Activated CD8-positive, alpha-beta memory T cell treated with anti-CD3 and anti-CD28 coated beads for 36 hours (primary cell): Measurements from ENCODE around the gene MAPK8. TPM values are rescaled to one million over a fixed set of nuclear protein-coding genes. Genes with fewer than 3 reads are reported as not detected.
"Not testable (repeated sequence)": the region's sequence is repeated elsewhere in the genome, so short reads cannot be mapped to it uniquely, and the experiment has no call there.

ENCODE experiments used
- CTCF ChIA-PET: fragments of 350-600 bp; sonication (Branson Sonifier 250); formaldehyde crosslinking; loops from one replicate; lab custom pipeline; 2021; ENCODE audit warnings: antibody characterized with exemption; lab: Charles Lee
- POLR2A ChIA-PET: fragments of 350-600 bp; sonication (Branson Sonifier 250); formaldehyde crosslinking; loops from one replicate; lab custom pipeline; 2021; ENCODE audit warnings: antibody characterized with exemption; lab: Charles Lee
- total RNA-seq, 2 experiments: library from RNA; stranded (reverse); gene quantifications; one replicate each; pipeline ENCODE4 v1.2.3, GENCODE V29; 2021

MAPK8 gene
- total RNA-seq, 2 experiments from 2014 or later: 46.0 to 48.0 TPM

DNA sequence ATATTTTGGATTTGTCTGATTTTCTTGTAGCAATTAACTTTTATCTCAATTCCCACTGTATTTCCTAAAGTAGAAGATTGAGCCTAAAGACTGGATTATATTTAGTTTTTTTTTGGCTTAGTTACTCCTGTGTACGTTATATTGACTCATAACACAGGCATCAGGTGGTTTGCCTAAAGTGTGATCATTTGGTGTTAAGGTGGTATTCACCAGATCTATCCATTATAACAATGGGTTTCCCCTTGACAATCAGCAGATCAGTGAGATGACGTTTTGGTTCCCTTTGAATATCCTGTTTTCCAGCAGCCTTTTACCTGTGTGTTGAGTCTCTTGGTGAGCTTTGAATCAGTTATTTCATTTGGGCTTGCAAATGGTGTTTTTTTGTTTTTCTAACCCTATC is 18.1 kb downstream of the MAPK8 start:
- ChIA-PET POLR2A (no interaction called here), CTCF (interaction anchor here (1.0 kb wide), 1 partner anchor 331 kb away, joined by 3 read pairs; no protein-coding TSS in a partner anchor)

GRCh38 chr10:48330269-48330668 is 23.8 kb downstream of the MAPK8 start:
- CTCF ChIA-PET: no interaction called here
- POLR2A ChIA-PET: no interaction called here

GRCh38 chr10:48331436-48331835 is 25.0 kb downstream of the MAPK8 start:
- ChIA-PET CTCF (no interaction called here), POLR2A (no interaction called here)

DNA sequence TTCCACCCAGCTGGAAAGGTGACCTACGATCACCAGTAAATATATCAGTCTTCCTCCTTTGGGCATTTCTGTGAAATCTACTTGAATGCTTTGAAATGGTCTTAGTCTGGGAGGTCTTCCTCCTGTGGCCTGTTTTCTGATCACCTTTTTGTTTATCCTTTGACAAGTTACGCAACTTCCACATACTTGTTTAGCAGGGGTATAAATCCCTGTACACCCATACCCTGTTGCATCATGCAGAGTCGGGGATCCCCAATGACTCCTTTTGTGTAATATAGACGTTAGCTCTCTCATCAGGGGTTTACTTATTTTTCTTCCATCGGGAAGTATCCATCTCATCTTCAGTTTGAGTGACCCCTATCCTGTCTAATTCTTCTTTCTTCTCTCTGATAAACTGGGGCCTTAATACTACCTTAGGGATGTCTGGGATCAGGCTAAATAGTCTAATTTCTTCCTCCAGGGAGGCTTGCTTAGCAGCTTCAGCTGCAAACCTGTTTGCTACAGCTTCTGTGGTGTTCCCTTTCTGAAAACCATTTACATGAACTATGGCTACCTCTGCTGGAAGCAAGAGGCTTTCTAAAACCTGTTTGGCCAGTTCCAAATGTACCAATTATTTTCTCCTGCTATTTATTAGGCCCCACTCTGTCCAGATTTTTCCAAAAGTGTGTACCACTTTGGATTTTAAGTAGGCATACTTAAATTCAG is 25.8 kb downstream of the MAPK8 start:
- CTCF ChIA-PET: no interaction called here

DNA sequence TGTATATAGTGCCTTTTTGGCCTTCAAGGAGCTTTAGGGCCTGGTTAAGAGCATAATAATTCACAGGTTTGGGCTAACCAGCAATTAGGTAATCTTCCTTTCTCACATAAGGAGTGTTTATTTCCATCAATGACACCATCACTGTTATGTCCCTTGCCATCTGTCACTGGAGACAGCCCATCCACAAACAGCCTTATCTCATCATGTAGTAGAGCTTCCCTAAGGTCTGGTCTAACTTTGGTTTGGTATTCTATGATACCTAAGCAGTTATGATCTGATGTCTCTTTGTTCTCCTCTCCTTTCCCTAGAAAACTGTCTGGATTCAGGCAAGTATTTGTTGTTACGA is 26.4 kb downstream of the MAPK8 start:
- ChIA-PET POLR2A (no interaction called here), CTCF (no interaction called here)

More for the DNA sequence above, 25.8 kb downstream of the MAPK8 start:
- POLR2A ChIA-PET: no interaction called here

GRCh38 chr10:48333856-48334255 is 27.4 kb downstream of the MAPK8 start:
- ChIA-PET CTCF (no interaction called here), POLR2A (no interaction called here)

- CTCF ChIA-PET: no interaction called here
- POLR2A ChIA-PET: no interaction called here
These were observed 29.3 kb downstream of the MAPK8 start for GRCh38 chr10:48335788-48336187.

- CTCF ChIA-PET: no interaction called here
- POLR2A ChIA-PET: no interaction called here
These were observed 30.6 kb downstream of the MAPK8 start for GRCh38 chr10:48336978-48337599.

- POLR2A ChIA-PET: no interaction called here
These were observed 34.3 kb downstream of the MAPK8 start for GRCh38 chr10:48340734-48341133.

GRCh38 chr10:48343106-48343505 is 36.6 kb downstream of the MAPK8 start:
- ChIA-PET POLR2A (no interaction called here), CTCF (no interaction called here)

More at GRCh38 chr10:48340734-48341133, 34.3 kb downstream of the MAPK8 start:
- CTCF ChIA-PET: no interaction called here

DNA sequence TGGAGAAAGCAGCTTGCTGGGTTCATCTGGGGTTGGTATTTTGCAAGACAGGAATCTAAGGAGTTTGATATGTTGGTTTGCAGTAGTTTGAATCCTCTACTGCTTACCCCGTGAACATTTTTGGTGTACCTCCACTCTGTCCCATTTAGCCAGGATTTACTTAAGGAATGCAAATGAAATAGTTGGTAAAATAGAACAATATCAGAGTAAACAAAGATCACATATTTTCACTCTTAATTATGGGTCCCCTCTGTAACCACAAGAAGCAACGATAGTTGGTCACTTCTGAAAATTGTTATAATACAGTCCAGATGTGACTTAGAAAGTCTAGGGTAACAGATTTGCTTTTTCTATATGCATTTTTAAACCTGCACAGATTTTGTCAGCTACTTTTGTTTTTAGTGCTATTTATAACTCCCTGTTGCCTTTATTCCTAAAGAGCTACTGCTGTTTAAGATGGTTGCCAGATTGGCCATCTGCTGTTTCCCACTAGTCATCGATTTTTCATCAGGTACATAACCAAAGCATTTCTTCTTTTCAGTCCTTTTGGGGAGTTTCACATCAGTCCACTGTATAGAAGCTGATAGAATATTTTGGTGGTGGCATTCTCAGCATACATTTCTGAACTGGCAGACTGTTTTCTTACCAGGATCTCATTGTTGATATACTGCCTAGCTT is 37.6 kb downstream of the MAPK8 start:
- POLR2A ChIA-PET: no interaction called here

GRCh38 chr10:48346248-48346647 is 39.8 kb downstream of the MAPK8 start:
- CTCF ChIA-PET: not testable (repeated sequence)

More for the DNA sequence above, 37.6 kb downstream of the MAPK8 start:
- CTCF ChIA-PET: no interaction called here

GRCh38 chr10:48347539-48347938 is 41.1 kb downstream of the MAPK8 start:
- CTCF ChIA-PET, POLR2A ChIA-PET: not testable (repeated sequence)

More at GRCh38 chr10:48346248-48346647, 39.8 kb downstream of the MAPK8 start:
- POLR2A ChIA-PET: not testable (repeated sequence)

DNA sequence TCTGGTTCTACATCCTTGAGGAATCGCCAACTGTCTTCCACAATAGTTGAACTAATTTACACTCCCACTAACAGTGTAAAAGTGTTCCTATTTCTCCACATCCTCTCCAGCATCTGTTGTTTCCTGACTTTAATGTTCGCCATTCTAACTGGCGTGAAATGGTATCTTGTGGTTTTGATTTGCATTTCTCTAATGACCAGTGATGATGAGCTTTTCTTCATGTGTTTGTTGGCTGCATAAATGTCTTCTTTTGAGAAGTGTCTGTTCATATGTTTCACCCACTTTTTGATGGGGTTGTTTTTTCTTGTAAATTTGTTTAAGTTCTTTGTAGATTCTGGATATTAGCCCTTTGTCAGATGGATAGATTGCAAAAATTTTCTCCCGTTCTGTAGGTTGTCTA is 41.5 kb downstream of the MAPK8 start:
- POLR2A ChIA-PET, CTCF ChIA-PET: not testable (repeated sequence)

GRCh38 chr10:48353246-48353645 is 46.8 kb downstream of the MAPK8 start:
- POLR2A ChIA-PET: no interaction called here
- CTCF ChIA-PET: no interaction called here

- ChIA-PET CTCF (no interaction called here), POLR2A (no interaction called here)
These were observed 51.2 kb downstream of the MAPK8 start for GRCh38 chr10:48357631-48358030.

- ChIA-PET CTCF (no interaction called here), POLR2A (no interaction called here)
These were observed 51.7 kb downstream of the MAPK8 start for GRCh38 chr10:48358162-48358561.

GRCh38 chr10:48358838-48359237 is 52.4 kb downstream of the MAPK8 start:
- ChIA-PET POLR2A (no interaction called here), CTCF (no interaction called here)

DNA sequence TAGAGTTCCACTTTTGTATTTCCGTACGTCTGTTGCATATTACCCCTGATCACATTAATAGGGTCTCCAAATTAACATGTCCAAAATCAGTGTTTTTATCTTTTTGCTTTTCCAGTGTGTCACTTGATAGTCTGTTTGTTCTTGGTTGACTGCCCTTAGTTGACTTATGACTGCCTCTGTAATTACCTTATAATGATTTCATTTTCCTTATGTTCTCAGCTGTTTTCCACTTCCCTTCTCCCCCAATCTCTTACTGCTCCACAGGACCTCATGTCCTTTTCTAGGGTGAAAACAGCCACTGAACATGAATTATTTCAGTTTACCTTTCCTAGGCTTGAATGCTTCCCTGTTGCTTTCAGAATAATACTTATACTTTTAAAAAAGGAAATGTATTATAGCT is 54.7 kb downstream of the MAPK8 start:
- POLR2A ChIA-PET: no interaction called here

GRCh38 chr10:48363617-48364355 is 57.3 kb downstream of the MAPK8 start:
- CTCF ChIA-PET: interaction anchor here (1.0 to 1.6 kb wide), 3 partner anchors 43 to 292 kb away, joined by 3 to 11 read pairs (median 3); no protein-coding TSS in a partner anchor
- POLR2A ChIA-PET: no interaction called here

More for the DNA sequence above, 54.7 kb downstream of the MAPK8 start:
- CTCF ChIA-PET: interaction anchor here (1.6 kb wide), 1 partner anchor 295 kb away, joined by 8 read pairs; no protein-coding TSS in a partner anchor
